Measurements from ENCODE around the gene RPP30.

Gene RPP30

DNA sequence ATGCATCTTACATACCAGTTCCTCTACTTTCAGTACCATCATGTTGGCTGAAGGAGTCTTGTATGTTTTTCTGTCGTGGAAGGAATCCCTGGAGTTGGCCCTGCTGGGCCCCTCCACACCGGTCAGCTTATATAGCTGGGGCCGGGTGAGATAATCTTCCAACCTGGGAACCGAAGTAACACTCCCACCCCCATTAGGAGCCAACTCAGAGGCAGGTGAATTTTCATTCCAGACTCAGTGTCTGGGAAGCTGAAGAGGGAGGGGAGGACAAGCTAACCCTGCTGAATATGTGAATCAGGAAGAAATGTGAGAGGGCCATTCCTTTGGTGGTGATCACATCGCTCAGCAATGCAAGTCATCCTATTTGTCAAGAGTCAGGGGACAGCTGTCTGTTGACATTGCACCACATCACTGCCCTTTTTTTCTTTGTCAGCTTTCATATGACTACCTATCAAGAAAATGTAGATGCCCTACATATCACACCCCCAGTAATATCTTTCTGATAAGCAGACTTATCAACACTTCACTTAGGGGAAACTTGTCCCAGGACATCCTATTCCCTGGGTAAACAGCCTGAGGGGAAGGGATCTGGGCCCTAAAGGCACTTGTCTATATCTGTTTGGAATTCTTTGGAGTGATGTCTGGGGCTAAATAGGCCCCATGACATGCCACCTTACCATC is 49.4 kb downstream of the RPP30 start, which contains the start of gene ANKRD1:
TSS of gene ANKRD1 (minus strand) at position 102 of the 681 bp plus-strand sequence. CDS start at position 42, 60 bp downstream.
- peak; percentile 81 for DNase-seq (ENCODE audit: low read depth)
- TF ChIP-seq, protein P1, sequence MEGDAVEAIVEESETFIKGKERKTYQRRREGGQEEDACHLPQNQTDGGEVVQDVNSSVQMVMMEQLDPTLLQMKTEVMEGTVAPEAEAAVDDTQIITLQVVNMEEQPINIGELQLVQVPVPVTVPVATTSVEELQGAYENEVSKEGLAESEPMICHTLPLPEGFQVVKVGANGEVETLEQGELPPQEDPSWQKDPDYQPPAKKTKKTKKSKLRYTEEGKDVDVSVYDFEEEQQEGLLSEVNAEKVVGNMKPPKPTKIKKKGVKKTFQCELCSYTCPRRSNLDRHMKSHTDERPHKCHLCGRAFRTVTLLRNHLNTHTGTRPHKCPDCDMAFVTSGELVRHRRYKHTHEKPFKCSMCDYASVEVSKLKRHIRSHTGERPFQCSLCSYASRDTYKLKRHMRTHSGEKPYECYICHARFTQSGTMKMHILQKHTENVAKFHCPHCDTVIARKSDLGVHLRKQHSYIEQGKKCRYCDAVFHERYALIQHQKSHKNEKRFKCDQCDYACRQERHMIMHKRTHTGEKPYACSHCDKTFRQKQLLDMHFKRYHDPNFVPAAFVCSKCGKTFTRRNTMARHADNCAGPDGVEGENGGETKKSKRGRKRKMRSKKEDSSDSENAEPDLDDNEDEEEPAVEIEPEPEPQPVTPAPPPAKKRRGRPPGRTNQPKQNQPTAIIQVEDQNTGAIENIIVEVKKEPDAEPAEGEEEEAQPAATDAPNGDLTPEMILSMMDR (conservative IDR thresholded peaks at IDR 0.05; ENCODE audit: control insufficient read depth, insufficient read depth, low read depth, low read length), result no peak
- H3K4me3 ChIP-seq (ENCODE audit: control insufficient read depth, low read depth, low read length), result no peak within 1 kb of the TSS

DNA sequence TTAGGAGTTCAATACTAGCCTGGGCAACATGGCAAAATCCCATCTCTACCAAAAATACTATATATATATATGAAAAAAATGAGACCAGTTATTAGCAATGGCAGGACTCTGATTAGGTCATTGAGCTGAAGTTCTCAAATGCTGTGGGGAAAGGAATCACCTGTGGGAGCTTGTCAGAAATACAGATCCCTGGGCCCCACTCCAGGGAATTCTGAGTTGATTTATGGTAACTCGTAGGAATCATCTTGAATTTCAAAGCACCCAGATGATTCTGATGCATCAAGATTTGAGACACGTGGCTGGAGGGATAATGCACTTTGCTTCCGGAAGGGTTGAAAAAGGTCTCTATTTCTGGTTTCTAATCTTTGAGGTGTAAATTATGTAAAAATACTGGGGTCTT is 50.1 kb downstream of the RPP30 start:
- TF ChIP-seq, protein P1 (conservative IDR thresholded peaks at IDR 0.05; ENCODE audit: control insufficient read depth, insufficient read depth, low read depth, low read length), result no peak
- no peak overlapping the region for H3K4me3 ChIP-seq (ENCODE audit: control insufficient read depth, low read depth, low read length)
- DNase-seq (ENCODE audit: low read depth), result no peak

DNA sequence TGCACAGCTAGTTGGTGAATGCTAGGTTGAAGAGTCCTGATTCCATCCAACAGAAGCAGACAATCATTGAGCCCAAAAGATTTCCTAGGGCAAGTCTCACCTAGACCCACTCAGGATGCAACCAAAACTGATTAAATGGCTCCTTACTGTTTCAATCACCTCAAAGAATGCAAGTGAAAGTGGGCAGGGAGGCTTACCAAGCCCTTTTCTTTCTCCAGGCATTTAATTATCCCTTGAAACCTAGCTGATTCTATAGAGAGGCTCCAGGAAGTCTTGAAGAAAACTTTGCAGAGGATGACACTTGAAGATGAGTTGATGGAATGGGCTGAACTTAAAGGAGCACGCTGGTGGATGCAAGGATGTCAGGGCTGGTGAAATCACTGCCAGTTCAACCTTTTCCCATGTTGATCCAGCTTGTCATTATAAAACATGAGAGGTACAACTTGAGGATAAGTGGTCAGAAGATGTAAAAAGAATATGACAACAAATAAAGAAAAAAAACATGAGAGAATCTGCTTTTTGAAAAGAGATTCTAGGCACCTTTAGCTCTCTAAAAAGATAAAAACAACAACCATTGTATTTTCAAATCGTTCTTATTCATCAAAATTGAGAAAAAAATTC is 51.4 kb downstream of the RPP30 start:
- TF ChIP-seq, protein P1 (conservative IDR thresholded peaks at IDR 0.05; ENCODE audit: control insufficient read depth, insufficient read depth, low read depth, low read length), result no peak
- H3K4me3 ChIP-seq (ENCODE audit: control insufficient read depth, low read depth, low read length), result no peak overlapping the region

DNA sequence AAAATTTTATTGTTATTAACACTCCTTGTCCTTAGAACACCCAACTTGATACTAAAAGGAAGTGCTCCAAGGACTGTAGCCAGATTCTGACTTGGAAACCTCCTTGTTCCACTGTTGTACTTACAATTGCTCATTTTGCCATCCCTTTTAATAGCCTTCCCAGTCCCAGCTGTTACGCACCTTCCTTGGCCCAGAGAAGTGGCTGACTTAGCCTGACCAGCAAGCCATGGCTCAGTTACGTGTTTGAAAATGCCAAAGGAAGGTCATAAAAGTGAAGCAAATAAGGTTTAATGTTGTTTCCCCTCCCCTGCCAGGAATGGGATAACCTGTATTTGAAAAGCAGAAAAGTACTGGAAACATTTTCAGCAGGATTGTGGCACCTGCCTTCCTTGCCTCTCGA is 52.8 kb downstream of the RPP30 start:
- TF ChIP-seq, protein P1 (conservative IDR thresholded peaks at IDR 0.05; ENCODE audit: control insufficient read depth, insufficient read depth, low read depth, low read length), result no peak
- no peak overlapping the region for H3K4me3 ChIP-seq (ENCODE audit: control insufficient read depth, low read depth, low read length)
- DNase-seq (ENCODE audit: low read depth), result no peak

More for the DNA sequence above, 51.4 kb downstream of the RPP30 start:
- DNase-seq (ENCODE audit: low read depth), result no peak

DNA sequence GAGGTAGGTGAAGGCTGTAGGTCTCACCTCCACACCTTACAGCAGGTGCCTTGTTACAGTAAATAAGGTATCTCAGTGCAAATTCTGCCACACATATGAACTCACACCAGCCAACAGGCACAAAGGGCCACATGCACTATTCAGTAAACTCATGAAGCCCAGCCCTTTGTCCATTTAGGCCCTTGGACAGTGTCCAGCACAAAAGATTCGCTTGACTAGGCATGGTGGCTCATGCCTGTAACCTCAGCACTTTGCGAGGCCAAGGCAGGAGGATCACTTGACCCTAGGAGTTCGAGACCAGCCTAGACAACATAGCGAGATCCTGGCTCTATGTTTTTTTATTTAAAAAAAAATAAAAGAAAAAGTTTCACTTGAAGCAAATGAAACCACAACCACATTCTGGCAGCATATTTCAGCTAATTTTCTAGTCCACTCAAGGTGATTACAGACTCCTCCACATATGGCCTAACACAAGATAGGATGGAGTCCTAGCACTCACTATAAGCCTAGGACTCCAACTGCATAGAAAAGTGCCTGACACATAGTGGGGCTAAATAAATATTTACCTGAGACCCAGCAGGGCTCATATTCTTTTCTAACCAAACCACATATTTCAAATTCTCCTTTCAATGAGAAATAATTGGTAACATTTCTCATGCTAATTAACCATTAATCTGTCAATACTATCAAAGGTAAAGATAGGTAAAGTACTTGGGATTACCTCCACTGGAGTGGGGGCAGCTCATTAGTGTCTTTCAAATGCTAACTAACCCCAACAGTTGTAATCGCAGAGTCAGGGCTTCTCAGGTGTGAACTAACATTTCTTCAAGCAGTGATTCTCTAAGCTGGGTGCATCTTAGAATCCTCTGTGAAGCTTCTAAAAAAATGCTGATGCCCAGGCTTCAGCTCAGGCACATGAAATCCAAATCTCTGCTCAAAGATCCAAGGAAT is 53.6 kb downstream of the RPP30 start:
- H3K4me3 ChIP-seq (ENCODE audit: control insufficient read depth, low read depth, low read length), result no peak overlapping the region
- DNase-seq (ENCODE audit: low read depth), result no peak
- TF ChIP-seq, protein P1 (conservative IDR thresholded peaks at IDR 0.05; ENCODE audit: control insufficient read depth, insufficient read depth, low read depth, low read length), result no peak

DNA sequence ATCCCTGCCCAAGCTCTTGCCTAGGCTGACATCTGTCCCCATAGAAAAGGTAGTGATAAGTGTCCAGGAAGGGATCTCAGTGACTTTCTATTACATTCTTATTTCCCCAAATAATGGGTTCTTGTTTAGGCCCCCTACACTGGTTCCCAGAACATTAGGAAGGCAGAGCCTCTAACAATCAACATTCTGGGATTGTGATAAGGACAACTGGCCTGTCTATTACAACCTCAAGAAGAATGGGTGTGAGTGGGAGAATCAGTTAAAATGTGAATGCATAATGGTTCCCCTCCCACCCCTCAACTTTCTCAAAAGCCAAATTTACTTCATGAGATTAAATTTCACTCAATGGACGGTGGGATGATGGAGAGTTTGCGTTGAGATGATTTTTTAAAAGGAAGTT is 55.5 kb downstream of the RPP30 start:
- DNase-seq (ENCODE audit: low read depth), result no peak
- no peak overlapping the region for H3K4me3 ChIP-seq (ENCODE audit: control insufficient read depth, low read depth, low read length)
- TF ChIP-seq, protein P1 (conservative IDR thresholded peaks at IDR 0.05; ENCODE audit: control insufficient read depth, insufficient read depth, low read depth, low read length), result no peak

Data from fibroblast of mammary gland (primary cell).